SK-N-MC (cell line): ENCODE results near the gene PKMYT1.

ENCODE experiments used
- EZH2 ChIP-seq: fragments of 200-600 bp; sonication (generic); IDR thresholded peaks from one replicate; pipeline ENCODE4 v1.6.1; 2017; ENCODE audit warnings: antibody characterized with exemption
- FOXP2 ChIP-seq: optimal IDR thresholded peaks from 2 replicates; pipeline ENCODE3; 2011; ENCODE audit warnings: mild to moderate bottlenecking, moderate library complexity; ENCODE audit not compliant: insufficient read depth; ENCODE audit errors: extremely low read length, control extremely low read depth
- POLR2AphosphoS5 ChIP-seq: IDR thresholded peaks from 2 replicates; pipeline ENCODE4 v1.6.1; 2012; ENCODE audit warnings: mild to moderate bottlenecking, low read depth, low read length, borderline replicate concordance

DNA sequence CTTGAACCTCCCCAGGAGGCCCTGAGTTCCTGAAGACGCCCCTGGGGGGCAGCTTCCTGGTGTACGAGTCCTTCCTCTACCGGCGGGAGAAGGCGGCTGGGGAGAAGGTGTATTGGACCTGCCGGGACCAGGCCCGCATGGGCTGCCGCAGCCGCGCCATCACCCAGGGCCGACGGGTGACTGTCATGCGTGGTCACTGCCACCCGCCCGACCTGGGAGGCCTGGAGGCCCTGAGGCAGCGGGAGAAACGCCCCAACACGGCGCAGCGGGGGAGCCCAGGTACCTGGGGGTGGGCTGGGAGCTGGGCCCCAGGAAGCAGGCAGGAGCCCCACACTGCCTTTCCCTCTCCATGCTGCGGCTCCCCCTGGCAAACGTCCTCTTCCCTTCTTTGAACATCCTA is 46.5 kb downstream of the PKMYT1 start:
- TF ChIP-seq EZH2 (no peak), POLR2AphosphoS5 (no peak), FOXP2 (no peak)
